T-helper 9 cell (primary cell): Measurements from ENCODE around the gene MAG.

Experiments used
- DNase-seq: peaks from one replicate; pipeline ENCODE4 v3.0.0-alpha.2; 2020

Gene MAG

GRCh38 chr19:35300339-35300649 is 8.3 kb downstream of the MAG start:
- no peak for DNase-seq

GRCh38 chr19:35301961-35302360 is 10.0 kb downstream of the MAG start:
- DNase-seq = no peak

- no peak for DNase-seq
Measured at GRCh38 chr19:35302446-35302845, 10.5 kb downstream of the MAG start.

GRCh38 chr19:35303357-35303915 is 11.5 kb downstream of the MAG start:
- DNase-seq = no peak

DNA sequence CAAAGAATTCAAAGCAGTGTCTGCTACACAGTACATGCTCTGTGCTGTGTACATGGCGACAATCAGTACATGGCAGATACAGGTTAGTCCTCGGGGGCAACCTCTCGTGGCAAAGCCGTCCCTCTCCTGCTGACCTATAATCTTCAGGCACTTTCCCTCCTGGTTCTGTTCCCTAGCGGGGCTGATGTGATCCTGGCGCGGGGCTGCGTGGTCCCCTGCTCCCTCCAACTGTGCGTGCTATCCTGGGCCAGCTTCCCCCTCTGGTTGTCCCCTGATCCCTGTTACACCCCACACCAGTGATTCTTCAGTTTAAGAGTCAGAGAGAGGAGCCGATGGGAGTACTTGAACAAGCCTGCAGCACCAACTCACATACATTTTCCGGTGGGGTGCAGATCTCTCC is 12.1 kb downstream of the MAG start:
- no peak for DNase-seq

- no peak for DNase-seq
Measured at GRCh38 chr19:35305181-35305580, 13.2 kb downstream of the MAG start.

DNA sequence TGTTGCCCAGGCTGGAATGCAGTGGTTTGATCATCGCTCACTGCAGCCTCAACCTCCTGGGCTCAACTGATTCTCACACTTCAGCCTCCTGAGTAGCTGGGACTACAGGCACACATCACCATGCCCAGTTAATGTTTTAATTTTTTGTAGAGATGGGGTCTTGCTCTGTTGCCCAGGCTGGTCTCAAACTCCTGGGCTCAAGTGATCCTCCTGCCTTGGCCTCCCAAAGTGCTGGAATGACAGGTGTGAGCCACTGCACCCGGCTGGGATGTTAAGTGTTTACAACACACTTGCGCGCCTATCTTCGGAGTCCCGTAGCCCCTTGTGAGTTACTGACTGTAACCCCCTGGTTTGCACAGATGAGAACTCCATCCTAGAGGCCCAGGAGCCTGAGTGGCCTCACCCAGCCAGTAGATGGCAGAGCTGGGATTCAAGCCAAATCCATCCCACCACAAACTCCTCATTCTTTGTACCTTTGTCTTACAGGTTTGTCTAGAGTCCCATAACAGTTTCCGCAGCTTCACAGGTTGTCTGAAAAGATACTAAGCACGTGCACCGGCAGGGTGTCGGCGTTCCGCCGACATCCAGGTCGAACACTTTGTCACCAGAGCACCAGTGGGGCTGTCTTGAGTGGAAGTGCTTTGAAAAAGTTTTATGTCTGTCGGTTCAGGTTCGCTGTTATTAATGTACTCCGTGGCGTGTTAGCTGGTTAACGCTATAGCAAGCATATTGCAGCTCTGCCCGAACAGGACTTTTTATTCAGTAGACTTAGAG is 14.7 kb downstream of the MAG start:
- DNase-seq = no peak

- no peak for DNase-seq
Measured at GRCh38 chr19:35307931-35308330, 16.0 kb downstream of the MAG start.

GRCh38 chr19:35308910-35309309 is 16.9 kb downstream of the MAG start:
- no peak for DNase-seq

DNA sequence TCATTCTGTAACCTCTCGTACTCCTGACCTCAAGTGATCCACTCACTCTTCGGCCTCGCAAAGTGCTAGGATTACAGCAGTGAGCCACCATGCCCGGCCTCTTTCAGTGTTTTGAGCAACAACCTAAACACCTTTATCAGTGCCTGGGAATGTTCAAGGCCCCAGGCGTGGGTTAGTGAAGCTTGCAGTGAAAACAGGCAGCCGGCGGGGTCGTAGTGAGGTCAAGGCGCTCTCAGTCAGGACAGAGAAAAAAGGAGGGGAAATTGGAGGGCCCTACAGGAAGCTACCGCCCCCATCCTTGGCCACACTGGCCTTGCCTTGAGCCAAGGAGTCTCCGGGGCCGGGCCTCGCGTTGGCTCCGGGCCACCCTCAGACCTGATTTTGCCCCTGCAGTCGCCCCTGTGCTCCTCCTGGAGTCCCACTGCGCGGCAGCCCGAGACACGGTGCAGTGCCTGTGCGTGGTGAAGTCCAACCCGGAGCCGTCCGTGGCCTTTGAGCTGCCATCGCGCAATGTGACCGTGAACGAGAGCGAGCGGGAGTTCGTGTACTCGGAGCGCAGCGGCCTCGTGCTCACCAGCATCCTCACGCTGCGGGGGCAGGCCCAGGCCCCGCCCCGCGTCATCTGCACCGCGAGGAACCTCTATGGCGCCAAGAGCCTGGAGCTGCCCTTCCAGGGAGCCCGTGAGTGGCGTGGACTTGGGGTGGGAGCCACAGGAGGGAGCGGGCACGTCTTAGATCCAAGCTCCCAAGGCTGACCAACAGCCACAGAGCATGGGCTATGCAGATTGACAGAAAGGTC is 17.7 kb downstream of the MAG start:
- no peak for DNase-seq

- no peak for DNase-seq
Measured at GRCh38 chr19:35310331-35310730, 18.4 kb downstream of the MAG start.

GRCh38 chr19:35310811-35311465 is 19.0 kb downstream of the MAG start:
- no peak for DNase-seq

- DNase-seq = no peak
Measured at GRCh38 chr19:35311901-35312665, 20.1 kb downstream of the MAG start.

GRCh38 chr19:35313587-35313986 is 21.6 kb downstream of the MAG start:
- DNase-seq = no peak

DNA sequence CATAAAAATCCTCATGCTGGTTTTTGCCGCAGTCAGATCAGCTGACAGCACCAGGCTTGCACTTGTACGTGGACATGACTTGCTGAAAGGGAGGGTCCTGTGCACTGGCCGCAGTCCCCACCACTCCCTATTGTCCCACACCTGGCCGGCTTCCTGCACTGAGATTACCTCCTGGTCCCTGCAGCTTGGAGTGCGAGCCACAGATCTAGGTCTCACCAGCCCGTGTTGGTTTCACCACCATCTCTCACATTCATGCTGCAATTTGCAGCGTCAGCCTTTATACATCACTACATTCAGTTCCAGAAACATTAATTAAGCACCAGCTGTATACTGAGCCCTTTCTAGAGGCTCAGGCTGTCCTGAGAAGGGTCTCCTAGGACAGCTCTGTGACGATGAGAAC is 22.1 kb downstream of the MAG start:
- DNase-seq = no peak

- no peak for DNase-seq
Measured at GRCh38 chr19:35314858-35315470, 23.0 kb downstream of the MAG start.

DNA sequence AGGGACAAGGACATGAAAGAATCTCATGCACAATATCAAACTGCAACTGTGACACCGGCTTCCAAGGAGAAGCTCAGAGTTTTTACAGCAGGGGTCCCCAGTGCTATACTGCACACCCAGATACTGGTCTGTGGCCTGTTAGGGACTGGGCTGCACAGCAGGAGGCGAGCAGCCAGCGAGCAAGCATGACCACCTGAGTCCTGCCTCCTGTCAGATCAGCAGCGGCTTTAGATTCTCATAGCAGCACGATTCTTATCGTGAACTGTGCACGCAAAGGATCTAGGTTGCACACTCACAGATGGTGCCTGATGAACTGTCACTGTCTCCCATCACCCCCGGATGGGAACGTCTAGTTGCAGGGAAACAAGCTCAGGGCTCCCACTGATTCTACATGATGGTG is 23.9 kb downstream of the MAG start:
- no peak for DNase-seq

GRCh38 chr19:35316560-35316959 is 24.6 kb downstream of the MAG start:
- DNase-seq = no peak

DNA sequence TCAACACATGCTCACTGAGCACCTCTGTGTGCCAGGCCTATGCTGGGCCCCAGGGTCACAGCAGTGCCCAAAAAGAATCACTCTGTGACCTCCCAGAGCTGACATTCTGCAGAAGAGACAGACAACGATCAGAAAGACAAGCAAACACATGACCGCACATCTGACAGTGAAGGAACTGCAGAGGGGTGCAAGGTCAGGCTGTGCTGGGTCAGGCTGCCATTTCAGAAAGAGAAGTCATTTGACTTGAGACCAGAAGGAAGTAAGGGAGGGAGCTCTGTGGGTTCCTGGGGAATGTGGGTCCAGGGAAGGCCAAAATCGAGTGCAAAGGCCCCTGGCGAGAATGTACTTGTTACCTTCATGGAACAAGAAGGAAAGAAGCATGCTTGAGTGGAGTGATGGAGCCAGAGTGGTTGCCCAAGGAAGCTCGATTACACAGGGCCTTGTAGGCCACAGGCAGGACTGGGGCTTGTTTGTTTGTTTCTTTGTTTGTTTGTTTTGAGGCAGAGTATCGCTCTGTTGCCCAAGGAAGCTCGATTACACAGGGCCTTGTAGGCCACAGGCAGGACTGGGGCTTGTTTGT is 25.6 kb downstream of the MAG start:
- no peak for DNase-seq

DNA sequence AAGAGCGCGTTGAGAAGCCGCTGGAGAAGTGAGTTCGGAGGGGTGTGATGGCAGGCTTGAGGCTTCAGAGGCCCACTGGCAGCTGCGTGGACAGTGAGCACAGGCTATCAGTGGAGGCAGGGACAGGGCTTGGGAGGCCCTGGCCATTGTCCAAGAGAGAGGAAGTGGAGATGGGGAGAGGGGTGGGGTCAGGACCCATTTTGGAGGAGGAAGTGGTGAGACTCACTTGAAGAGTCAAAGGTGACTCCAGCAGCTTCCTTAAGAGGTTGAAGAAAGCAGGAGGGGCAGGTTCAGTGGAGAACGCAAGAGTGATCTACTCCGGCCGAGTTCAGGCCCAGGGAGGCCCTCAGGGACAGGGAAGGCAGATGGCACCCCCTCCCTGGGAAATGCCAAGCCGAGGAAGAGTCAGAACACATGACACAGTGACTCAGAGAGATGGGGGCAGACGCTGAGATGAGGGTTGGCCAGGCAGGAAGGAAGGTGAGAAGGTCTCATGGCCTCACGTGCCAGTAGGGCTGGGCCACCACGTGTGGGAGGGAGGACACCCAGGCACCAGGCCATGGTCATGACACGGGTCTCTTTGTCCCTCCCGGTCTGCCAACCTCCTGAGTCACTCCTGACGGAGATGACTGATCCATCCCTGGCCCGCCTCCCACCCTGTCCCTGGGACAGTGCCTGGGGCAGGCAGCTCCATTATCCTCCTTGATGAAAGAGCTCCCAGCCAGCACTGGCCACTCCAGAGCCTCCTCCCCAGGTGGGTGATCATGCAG is 26.9 kb downstream of the MAG start:
- no peak for DNase-seq

GRCh38 chr19:35320065-35320713 is 28.2 kb downstream of the MAG start:
- no peak for DNase-seq
